ENCODE data around the gene PAPPA.

- TF ChIP-seq, protein P1, sequence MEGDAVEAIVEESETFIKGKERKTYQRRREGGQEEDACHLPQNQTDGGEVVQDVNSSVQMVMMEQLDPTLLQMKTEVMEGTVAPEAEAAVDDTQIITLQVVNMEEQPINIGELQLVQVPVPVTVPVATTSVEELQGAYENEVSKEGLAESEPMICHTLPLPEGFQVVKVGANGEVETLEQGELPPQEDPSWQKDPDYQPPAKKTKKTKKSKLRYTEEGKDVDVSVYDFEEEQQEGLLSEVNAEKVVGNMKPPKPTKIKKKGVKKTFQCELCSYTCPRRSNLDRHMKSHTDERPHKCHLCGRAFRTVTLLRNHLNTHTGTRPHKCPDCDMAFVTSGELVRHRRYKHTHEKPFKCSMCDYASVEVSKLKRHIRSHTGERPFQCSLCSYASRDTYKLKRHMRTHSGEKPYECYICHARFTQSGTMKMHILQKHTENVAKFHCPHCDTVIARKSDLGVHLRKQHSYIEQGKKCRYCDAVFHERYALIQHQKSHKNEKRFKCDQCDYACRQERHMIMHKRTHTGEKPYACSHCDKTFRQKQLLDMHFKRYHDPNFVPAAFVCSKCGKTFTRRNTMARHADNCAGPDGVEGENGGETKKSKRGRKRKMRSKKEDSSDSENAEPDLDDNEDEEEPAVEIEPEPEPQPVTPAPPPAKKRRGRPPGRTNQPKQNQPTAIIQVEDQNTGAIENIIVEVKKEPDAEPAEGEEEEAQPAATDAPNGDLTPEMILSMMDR (conservative IDR thresholded peaks at IDR 0.05 in 1 of 2, IDR thresholded peaks at IDR 0.05 in 1 of 2; ENCODE audit: extremely low read depth in 1 of 2, insufficient read depth in 1 of 2, low read depth in 1 of 2, low read length in 2 of 2): no peak
- no peak for TF ChIP-seq EZH2 (IDR thresholded peaks at IDR 0.05; ENCODE audit: borderline replicate concordance, low read length)
These were observed 268.8 kb downstream of the PAPPA start for GRCh38 chr9:116422119-116422979.

All from mammary epithelial cell (primary cell).